ENCODE data around the gene ANO10. TPM values are rescaled to one million over a fixed set of nuclear protein-coding genes. Genes with fewer than 3 reads are reported as not detected.

Gene ANO10
- polyA plus RNA-seq, 2 donors = 17.7 to 19.8 TPM

DNA sequence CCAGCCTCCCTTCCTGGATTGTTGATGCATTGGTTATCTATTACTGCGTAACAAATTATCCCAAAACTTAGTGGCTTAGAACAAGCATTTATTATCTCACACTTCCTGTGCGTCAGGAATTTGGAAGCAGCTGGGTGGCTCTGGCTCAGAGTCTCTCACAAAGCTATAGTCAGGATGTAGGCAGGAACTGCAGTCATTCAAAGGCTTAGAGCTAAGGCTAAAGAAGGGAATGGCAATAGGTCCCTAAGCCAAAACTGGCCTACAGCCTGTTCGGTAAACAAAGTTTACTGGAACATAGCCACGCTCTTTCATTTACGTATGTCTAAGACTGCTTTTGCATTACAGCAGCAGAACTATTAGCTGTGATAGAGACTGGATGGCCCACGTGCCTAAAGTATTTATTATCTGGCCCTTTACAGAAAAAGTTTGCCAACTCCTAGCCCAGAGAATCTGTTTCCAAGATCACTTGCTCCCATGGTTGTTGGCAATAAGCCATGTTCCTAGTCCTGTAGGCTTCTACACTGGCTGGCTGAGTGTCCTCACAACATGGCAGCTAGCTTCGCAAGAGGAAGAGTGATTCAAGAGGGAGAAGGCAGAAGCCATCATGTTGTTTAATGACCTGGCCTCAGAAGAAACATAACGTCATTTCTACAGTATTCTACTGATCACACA lies 203.1 kb downstream of the ANO10 start:
- H3K27ac ChIP-seq (ENCODE audit: low read depth in 2 of 2, low read length in 1 of 2) = peak overlapping the region in 1 of 2 donors; percentile 11
- H3K4me3 ChIP-seq (ENCODE audit: low read depth in 1 of 2, low read length in 2 of 2) = no peak overlapping the region
- H3K4me1 ChIP-seq (ENCODE audit: control insufficient read depth in 2 of 2, insufficient read depth in 2 of 2, low read length in 1 of 2) = no peaks in the 10 kb centered on the region
- no peaks in the 10 kb centered on the region for H3K9me3 ChIP-seq (ENCODE audit: control insufficient read depth in 2 of 2, insufficient read depth in 1 of 2, low read depth in 1 of 2, low read length in 1 of 2)
- H3K36me3 ChIP-seq (ENCODE audit: control insufficient read depth in 2 of 2, insufficient read depth in 2 of 2, low read length in 1 of 2) = no peaks in the 10 kb centered on the region
- H3K27me3 ChIP-seq (ENCODE audit: control insufficient read depth in 1 of 2, insufficient read depth in 2 of 2, low read length in 2 of 2) = no peaks in the 10 kb centered on the region
- 67 to 68% methylated on average over 8 of the region's 8 CpGs for WGBS, 2 donors

DNA sequence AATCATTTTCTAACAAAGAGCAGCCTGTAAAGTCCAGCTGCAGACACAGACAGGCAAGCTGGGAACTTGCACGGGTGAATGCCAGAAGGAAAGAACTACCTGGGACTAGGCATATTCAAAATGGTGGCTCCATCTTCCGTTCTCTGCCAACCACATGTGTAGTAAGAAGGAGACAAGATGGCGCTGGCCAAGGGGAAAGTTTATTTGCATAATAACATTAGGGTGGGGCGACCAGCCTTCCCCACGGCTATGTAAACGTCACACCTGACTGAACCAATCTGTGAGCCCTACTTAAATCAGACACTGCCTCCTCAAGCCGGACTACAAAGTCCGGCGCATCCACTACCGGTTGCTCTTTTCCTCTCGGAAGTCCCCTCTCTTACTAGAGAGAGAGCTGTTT lies 204.7 kb downstream of the ANO10 start:
- Histone ChIP-seq H3K9me3 (ENCODE audit: control insufficient read depth in 2 of 2, insufficient read depth in 1 of 2, low read depth in 1 of 2, low read length in 1 of 2) (no peaks in the 10 kb centered on the region), H3K36me3 (ENCODE audit: control insufficient read depth in 2 of 2, insufficient read depth in 2 of 2, low read length in 1 of 2) (no peaks in the 10 kb centered on the region), H3K27ac (ENCODE audit: low read depth in 2 of 2, low read length in 1 of 2) (no peak overlapping the region), H3K4me1 (ENCODE audit: control insufficient read depth in 2 of 2, insufficient read depth in 2 of 2, low read length in 1 of 2) (no peaks in the 10 kb centered on the region), H3K27me3 (ENCODE audit: control insufficient read depth in 1 of 2, insufficient read depth in 2 of 2, low read length in 2 of 2) (no peaks in the 10 kb centered on the region), H3K4me3 (ENCODE audit: low read depth in 1 of 2, low read length in 2 of 2) (no peak overlapping the region)
- WGBS, 2 donors = 92 to 93% methylated on average over 11 of the region's 11 CpGs

DNA sequence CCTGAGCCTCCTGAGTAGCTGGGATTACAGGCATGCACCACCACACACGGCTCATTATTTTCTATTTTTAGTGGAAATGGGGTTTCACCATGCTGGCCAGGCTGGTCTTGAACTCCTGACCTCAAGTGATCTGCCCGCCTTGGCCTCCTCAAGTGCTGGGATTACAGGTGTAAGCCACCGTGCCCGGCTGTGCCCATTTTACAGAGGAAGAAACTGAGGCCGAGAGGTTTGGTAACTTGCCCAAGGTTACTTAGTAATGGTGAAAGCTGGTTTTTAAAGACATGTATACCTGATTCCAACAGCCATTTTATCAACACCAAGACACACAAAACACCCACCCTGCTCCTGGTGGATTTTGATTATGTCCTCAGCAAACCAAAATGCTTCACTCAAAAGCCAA lies 206.7 kb downstream of the ANO10 start:
- H3K27ac ChIP-seq (ENCODE audit: low read depth in 2 of 2, low read length in 1 of 2) = no peak overlapping the region
- no peaks in the 10 kb centered on the region for H3K27me3 ChIP-seq (ENCODE audit: control insufficient read depth in 1 of 2, insufficient read depth in 2 of 2, low read length in 2 of 2)
- 98 to 99% methylated on average over 5 of the region's 5 CpGs for WGBS, 2 donors

DNA sequence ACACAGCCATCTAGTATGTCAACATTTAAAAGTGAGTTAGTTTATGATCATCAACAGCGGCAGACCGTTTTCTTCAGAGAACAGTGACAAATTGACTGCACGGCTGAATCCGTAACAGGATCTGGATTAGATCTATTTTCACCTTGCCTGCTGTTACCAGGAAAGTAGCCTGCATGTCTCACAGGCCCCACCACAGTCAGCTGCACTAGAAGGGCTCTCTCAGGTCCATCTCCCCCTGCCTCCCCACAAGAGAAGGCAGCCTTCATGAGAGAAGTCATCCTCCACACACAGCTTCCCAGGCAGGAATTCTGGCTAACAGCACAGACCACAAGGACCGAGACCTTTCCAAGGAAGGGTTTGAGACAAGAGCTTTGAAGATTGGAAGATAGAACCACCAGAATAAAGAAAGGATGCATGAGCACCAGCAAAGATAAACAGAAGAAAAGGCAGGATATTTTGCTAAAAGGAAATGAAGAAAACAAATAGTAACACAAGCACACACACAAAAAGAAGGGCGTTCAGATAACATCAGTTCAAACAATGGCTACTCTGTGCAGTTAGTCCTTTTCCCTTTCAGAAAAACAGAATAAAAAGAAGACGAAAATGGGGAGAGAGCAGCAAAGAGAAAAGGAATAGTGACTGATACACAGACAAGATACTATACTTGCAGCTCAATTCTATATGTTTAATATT lies 208.0 kb downstream of the ANO10 start:
- no peaks in the 10 kb centered on the region for H3K9me3 ChIP-seq (ENCODE audit: control insufficient read depth in 2 of 2, insufficient read depth in 1 of 2, low read depth in 1 of 2, low read length in 1 of 2)
- no peaks in the 10 kb centered on the region for H3K27me3 ChIP-seq (ENCODE audit: control insufficient read depth in 1 of 2, insufficient read depth in 2 of 2, low read length in 2 of 2)
- no peaks in the 10 kb centered on the region for H3K36me3 ChIP-seq (ENCODE audit: control insufficient read depth in 2 of 2, insufficient read depth in 2 of 2, low read length in 1 of 2)
- H3K4me1 ChIP-seq (ENCODE audit: control insufficient read depth in 2 of 2, insufficient read depth in 2 of 2, low read length in 1 of 2) = no peaks in the 10 kb centered on the region
- 83 to 87% methylated on average over 7 of the region's 7 CpGs for WGBS, 2 donors
- H3K27ac ChIP-seq (ENCODE audit: low read depth in 2 of 2, low read length in 1 of 2) = no peak overlapping the region
- no peak overlapping the region for H3K4me3 ChIP-seq (ENCODE audit: low read depth in 1 of 2, low read length in 2 of 2)

More for the DNA sequence above, 206.7 kb downstream of the ANO10 start:
- H3K4me1 ChIP-seq (ENCODE audit: control insufficient read depth in 2 of 2, insufficient read depth in 2 of 2, low read length in 1 of 2) = no peaks in the 10 kb centered on the region
- H3K9me3 ChIP-seq (ENCODE audit: control insufficient read depth in 2 of 2, insufficient read depth in 1 of 2, low read depth in 1 of 2, low read length in 1 of 2) = no peaks in the 10 kb centered on the region
- H3K36me3 ChIP-seq (ENCODE audit: control insufficient read depth in 2 of 2, insufficient read depth in 2 of 2, low read length in 1 of 2) = no peaks in the 10 kb centered on the region
- no peak overlapping the region for H3K4me3 ChIP-seq (ENCODE audit: low read depth in 1 of 2, low read length in 2 of 2)

DNA sequence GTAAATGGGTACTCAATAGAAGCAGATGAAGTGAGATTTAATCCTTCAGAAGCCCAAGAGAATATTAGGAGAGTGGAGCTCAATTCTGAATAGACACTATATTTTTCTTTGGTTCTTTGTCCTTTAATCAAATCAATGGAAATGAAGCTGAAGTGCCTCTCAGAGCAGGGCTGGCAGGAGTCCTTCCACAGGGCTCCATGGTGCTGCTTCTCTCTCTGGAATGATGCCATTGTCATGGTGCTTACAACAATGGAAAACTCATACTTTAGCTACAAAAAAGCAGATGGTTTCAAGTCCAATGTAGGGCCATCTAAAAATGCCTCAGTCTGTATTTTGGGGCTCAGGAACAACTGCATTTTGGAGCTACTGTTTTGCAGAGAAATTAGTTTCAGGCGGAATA lies 210.4 kb downstream of the ANO10 start:
- H3K27ac ChIP-seq (ENCODE audit: low read depth in 2 of 2, low read length in 1 of 2) = no peak overlapping the region
- no peak overlapping the region for H3K4me3 ChIP-seq (ENCODE audit: low read depth in 1 of 2, low read length in 2 of 2)
- peaks cover 2% of the 10 kb centered on the region in 2 donors for H3K36me3 ChIP-seq (ENCODE audit: control insufficient read depth in 2 of 2, insufficient read depth in 2 of 2, low read length in 1 of 2)
- H3K9me3 ChIP-seq (ENCODE audit: control insufficient read depth in 2 of 2, insufficient read depth in 1 of 2, low read depth in 1 of 2, low read length in 1 of 2) = no peaks in the 10 kb centered on the region
- 90 to 97% methylated on average over 1 of the region's 1 CpG for WGBS, 2 donors
- no peaks in the 10 kb centered on the region for H3K27me3 ChIP-seq (ENCODE audit: control insufficient read depth in 1 of 2, insufficient read depth in 2 of 2, low read length in 2 of 2)
- H3K4me1 ChIP-seq (ENCODE audit: control insufficient read depth in 2 of 2, insufficient read depth in 2 of 2, low read length in 1 of 2) = no peaks in the 10 kb centered on the region

DNA sequence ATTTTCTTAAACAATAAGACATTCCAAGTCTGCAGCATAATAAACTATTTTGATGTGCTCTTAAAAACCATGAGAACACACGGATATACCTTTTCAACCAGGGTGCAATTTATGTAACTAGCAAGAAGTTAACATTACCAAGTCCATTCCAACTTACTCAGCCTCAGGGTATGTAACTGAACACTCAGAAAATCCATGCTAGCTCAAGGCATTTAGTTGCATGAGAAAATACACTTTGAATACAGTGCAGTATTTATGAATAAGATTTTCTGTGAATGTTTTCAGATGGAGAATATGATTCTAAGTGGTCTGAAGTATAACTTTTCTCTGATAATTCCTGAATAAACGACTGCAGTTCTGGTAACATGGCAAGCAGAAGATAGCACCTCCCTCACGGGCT lies 211.2 kb downstream of the ANO10 start:
- H3K4me3 ChIP-seq (ENCODE audit: low read depth in 1 of 2, low read length in 2 of 2) = no peak overlapping the region
- no peaks in the 10 kb centered on the region for H3K4me1 ChIP-seq (ENCODE audit: control insufficient read depth in 2 of 2, insufficient read depth in 2 of 2, low read length in 1 of 2)
- 81 to 84% methylated on average over 3 of the region's 3 CpGs for WGBS, 2 donors
- H3K27ac ChIP-seq (ENCODE audit: low read depth in 2 of 2, low read length in 1 of 2) = no peak overlapping the region
- peaks cover 2% of the 10 kb centered on the region in 2 donors for H3K36me3 ChIP-seq (ENCODE audit: control insufficient read depth in 2 of 2, insufficient read depth in 2 of 2, low read length in 1 of 2)
- H3K27me3 ChIP-seq (ENCODE audit: control insufficient read depth in 1 of 2, insufficient read depth in 2 of 2, low read length in 2 of 2) = no peaks in the 10 kb centered on the region
- H3K9me3 ChIP-seq (ENCODE audit: control insufficient read depth in 2 of 2, insufficient read depth in 1 of 2, low read depth in 1 of 2, low read length in 1 of 2) = no peaks in the 10 kb centered on the region

DNA sequence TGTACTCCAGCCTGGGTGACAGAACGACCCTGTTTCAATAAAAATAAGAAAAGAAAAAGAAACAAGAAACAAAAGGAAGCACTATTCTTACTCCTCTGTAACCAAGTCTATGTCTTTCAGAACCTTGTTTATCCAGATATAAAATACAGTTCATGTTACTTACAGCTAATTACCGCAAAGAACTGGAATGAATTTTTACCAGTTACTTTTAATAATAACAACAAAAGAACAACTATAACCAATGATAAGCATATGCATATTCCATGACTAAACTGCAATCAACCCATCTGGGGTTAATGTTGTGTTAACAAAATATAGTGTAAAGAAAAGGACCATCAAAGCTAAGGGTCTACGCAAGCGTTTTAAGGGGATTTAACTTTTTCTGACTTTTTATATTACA lies 212.3 kb downstream of the ANO10 start:
- Histone ChIP-seq H3K27me3 (ENCODE audit: control insufficient read depth in 1 of 2, insufficient read depth in 2 of 2, low read length in 2 of 2) (no peaks in the 10 kb centered on the region), H3K36me3 (ENCODE audit: control insufficient read depth in 2 of 2, insufficient read depth in 2 of 2, low read length in 1 of 2) (peaks cover 2% of the 10 kb centered on the region in 2 donors)
- 90 to 95% methylated on average over 4 of the region's 4 CpGs for WGBS, 2 donors

DNA sequence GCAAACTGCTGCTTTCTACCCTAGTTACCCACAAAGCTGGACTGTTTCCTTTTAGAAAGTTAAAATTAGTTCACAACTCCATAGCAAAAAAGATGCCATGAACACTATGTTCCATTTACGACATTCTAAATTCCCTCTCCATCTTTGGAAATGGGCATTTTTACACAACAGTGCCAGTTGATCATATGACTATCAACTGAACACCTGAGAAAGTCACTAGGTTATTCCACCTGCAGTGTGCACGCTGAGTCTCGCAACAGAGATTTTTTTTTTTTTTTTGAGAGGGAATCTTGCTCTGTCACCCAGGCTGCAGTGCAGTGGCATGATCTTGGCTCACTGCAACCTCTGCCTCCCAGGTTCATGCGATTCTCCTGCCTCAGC lies 215.2 kb downstream of the ANO10 start:
- Histone ChIP-seq H3K4me3 (ENCODE audit: low read depth in 1 of 2, low read length in 2 of 2) (no peak overlapping the region), H3K4me1 (ENCODE audit: control insufficient read depth in 2 of 2, insufficient read depth in 2 of 2, low read length in 1 of 2) (no peaks in the 10 kb centered on the region), H3K9me3 (ENCODE audit: control insufficient read depth in 2 of 2, insufficient read depth in 1 of 2, low read depth in 1 of 2, low read length in 1 of 2) (no peaks in the 10 kb centered on the region), H3K27ac (ENCODE audit: low read depth in 2 of 2, low read length in 1 of 2) (no peak overlapping the region), H3K36me3 (ENCODE audit: control insufficient read depth in 2 of 2, insufficient read depth in 2 of 2, low read length in 1 of 2) (peaks cover 2% of the 10 kb centered on the region in 2 donors), H3K27me3 (ENCODE audit: control insufficient read depth in 1 of 2, insufficient read depth in 2 of 2, low read length in 2 of 2) (no peaks in the 10 kb centered on the region)
- WGBS, 2 donors = 87 to 94% methylated on average over 4 of the region's 4 CpGs

More for the DNA sequence above, 212.3 kb downstream of the ANO10 start:
- Histone ChIP-seq H3K27ac (ENCODE audit: low read depth in 2 of 2, low read length in 1 of 2) (no peak overlapping the region), H3K4me1 (ENCODE audit: control insufficient read depth in 2 of 2, insufficient read depth in 2 of 2, low read length in 1 of 2) (no peaks in the 10 kb centered on the region), H3K9me3 (ENCODE audit: control insufficient read depth in 2 of 2, insufficient read depth in 1 of 2, low read depth in 1 of 2, low read length in 1 of 2) (no peaks in the 10 kb centered on the region), H3K4me3 (ENCODE audit: low read depth in 1 of 2, low read length in 2 of 2) (no peak overlapping the region)

DNA sequence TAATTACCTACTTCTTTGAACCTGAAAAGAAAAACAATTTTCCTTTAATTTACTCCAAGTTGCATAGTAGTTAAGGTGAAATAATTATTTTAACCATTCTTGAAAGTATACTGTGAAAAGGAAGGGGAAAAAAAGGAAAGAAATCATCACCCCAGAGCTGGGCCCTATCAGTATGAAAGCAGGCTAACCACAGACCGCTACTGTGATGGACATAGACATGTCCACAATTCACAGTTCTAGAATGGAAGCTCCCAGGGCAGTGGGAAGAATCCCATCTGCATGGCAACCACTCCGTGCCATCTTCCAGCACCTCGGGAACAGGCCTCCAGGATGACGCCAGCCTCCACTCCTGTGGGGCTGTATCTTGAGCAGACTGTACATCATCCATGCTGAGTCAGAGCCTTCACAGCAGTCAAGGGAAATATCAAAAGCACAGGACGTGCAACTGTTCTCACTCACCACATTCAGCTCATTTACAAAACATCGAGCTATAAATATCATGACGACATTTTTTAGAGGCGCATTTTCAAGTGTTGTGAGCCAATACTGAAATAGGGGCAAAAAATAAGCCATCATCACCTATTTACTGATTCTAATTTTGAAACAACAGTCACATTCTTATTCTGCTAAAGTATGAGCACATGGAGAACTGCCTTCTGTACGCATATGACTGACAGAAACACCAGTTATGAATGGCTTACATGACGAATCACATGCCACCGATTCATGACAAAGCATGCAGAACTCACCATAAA lies 215.7 kb downstream of the ANO10 start:
- no peaks in the 10 kb centered on the region for H3K9me3 ChIP-seq (ENCODE audit: control insufficient read depth in 2 of 2, insufficient read depth in 1 of 2, low read depth in 1 of 2, low read length in 1 of 2)
- no peaks in the 10 kb centered on the region for H3K4me1 ChIP-seq (ENCODE audit: control insufficient read depth in 2 of 2, insufficient read depth in 2 of 2, low read length in 1 of 2)
- H3K4me3 ChIP-seq (ENCODE audit: low read depth in 1 of 2, low read length in 2 of 2) = no peak overlapping the region
- WGBS, 2 donors = 84 to 85% methylated on average over 11 of the region's 11 CpGs
- peaks cover 2% of the 10 kb centered on the region in 2 donors for H3K36me3 ChIP-seq (ENCODE audit: control insufficient read depth in 2 of 2, insufficient read depth in 2 of 2, low read length in 1 of 2)
- H3K27ac ChIP-seq (ENCODE audit: low read depth in 2 of 2, low read length in 1 of 2) = no peak overlapping the region
- no peaks in the 10 kb centered on the region for H3K27me3 ChIP-seq (ENCODE audit: control insufficient read depth in 1 of 2, insufficient read depth in 2 of 2, low read length in 2 of 2)

Measured in esophagus (tissue), 2 donors.